Fibroblast of peridontal ligament (primary cell): ENCODE data around the gene THSD8.
"Not testable (repeated sequence)": the region's sequence is repeated elsewhere in the genome, so short reads cannot be mapped to it uniquely, and the experiment has no call there.

ENCODE experiments used
- DNase-seq: peaks from one replicate; pipeline ENCODE4 v3.0.0-alpha.2; 2010; ENCODE audit errors: extremely low read depth

Gene THSD8

DNA sequence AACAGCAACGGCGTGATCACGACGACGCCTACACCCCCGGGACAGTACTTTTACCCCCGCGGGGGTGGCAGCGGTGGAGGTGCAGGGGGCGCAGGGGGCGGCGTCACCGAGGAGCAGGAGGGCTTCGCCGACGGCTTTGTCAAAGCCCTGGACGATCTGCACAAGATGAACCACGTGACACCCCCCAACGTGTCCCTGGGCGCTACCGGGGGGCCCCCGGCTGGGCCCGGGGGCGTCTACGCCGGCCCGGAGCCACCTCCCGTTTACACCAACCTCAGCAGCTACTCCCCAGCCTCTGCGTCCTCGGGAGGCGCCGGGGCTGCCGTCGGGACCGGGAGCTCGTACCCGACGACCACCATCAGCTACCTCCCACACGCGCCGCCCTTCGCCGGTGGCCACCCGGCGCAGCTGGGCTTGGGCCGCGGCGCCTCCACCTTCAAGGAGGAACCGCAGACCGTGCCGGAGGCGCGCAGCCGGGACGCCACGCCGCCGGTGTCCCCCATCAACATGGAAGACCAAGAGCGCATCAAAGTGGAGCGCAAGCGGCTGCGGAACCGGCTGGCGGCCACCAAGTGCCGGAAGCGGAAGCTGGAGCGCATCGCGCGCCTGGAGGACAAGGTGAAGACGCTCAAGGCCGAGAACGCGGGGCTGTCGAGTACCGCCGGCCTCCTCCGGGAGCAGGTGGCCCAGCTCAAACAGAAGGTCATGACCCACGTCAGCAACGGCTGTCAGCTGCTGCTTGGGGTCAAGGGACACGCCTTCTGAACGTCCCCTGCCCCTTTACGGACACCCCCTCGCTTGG, 9.6 kb upstream of the THSD8 start:
- peak; percentile 38 for DNase-seq

DNA sequence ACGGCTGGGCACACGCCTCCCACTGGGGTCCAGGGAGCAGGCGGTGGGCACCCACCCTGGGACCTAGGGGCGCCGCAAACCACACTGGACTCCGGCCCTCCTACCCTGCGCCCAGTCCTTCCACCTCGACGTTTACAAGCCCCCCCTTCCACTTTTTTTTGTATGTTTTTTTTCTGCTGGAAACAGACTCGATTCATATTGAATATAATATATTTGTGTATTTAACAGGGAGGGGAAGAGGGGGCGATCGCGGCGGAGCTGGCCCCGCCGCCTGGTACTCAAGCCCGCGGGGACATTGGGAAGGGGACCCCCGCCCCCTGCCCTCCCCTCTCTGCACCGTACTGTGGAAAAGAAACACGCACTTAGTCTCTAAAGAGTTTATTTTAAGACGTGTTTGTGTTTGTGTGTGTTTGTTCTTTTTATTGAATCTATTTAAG, 9.0 kb upstream of the THSD8 start:
- no peak for DNase-seq

DNA sequence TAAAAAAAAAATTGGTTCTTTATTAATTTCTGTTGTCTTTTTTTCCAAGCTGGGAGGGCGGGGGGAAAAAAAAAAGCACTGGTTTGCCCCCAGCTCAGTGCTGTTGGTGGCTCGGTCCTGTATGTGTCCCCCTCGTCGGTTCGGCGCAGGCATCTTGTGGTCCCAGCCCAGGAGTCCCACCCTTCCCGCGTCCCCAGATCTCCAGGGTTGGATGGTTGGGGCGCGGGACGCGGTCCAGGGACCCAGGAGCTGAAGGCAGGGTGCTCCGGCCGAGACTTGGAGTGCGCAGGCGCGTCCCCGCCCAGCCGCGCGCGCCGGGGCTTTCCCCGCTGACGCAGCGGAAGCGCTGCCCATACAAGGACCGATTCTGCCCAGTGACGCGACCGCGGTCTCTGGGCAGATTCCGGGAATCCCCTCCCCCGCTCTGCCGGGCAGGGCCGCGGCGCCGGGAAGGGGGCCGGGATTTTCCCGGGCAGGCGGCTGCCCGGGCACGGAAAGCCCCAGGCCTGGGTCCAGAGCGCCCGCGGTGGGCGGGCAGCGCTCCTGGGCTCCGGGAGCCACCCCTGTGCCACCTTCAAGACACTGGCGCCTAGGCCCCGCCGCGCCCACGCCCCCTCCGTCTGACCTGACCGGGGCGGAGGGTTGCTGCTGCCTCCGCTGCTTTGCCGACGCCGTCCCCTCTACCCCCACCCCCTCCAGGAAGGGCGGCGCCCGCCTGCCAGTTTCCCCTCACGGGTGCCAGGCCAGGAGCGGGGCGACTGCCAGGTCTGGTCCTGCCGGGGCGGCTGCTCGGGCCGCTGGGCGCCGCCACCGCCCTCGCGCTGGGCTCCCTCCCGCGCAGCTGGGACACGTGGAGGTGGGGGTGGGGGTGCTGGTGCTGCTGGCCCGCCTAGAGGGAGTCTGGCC, 8.3 kb upstream of the THSD8 start:
- DNase-seq = peak; percentile 90

DNA sequence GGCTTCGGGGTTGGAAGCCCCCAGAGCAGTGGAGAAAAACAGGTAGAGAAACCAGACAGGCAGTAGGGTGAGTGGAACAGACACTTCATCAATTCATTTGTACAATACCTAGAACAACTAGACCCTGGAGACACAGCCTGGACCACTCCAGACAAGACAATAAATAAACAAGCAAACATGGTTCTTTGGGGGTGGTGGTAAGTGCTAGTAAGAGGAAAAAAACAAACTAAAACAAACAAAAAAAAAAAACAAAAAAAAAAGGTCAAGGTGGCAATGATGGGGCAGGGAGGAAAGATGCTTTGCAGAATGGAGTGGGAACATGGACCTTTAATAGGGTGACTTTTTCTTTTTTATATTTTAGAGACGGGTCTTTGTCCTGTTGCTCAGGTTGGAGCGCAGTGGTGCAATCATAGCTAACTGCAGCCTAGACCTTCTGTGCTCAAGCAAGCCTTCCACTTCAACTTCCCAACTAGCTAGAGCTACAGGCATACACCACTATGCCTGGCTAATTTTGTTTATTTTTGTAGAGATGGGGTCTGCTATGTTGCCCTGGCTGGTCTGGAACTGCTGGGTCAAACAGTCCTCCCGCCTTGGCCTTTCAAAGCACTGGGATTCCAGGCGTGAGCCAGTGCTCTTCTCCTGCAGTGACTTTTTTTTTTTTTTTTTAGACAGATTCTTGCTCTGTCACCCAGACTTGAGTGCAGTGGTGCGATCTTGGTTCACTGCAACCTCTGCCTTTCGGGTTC, 7.5 kb upstream of the THSD8 start:
- peak; percentile 70 for DNase-seq

DNA sequence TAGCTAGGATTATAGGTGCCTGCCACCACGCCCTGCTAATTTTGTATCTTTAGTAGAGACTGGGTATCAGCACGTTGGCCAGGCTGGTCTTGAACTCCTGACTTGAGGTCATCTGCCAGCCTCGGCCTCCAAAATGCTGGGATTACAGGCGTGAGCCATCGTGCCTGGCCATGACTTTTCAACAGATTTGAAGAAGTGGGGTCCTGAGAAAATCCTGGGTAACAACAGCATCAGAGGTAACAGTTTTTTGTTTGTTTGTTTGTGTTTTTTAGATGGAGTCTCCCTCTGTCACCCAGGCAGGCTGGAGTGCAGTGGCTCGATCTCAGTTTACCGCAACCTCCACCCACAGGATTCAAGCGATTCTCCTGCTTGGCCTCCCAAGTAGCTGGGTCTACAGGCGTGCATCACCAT, 6.9 kb upstream of the THSD8 start:
- DNase-seq = peak; percentile 47

DNA sequence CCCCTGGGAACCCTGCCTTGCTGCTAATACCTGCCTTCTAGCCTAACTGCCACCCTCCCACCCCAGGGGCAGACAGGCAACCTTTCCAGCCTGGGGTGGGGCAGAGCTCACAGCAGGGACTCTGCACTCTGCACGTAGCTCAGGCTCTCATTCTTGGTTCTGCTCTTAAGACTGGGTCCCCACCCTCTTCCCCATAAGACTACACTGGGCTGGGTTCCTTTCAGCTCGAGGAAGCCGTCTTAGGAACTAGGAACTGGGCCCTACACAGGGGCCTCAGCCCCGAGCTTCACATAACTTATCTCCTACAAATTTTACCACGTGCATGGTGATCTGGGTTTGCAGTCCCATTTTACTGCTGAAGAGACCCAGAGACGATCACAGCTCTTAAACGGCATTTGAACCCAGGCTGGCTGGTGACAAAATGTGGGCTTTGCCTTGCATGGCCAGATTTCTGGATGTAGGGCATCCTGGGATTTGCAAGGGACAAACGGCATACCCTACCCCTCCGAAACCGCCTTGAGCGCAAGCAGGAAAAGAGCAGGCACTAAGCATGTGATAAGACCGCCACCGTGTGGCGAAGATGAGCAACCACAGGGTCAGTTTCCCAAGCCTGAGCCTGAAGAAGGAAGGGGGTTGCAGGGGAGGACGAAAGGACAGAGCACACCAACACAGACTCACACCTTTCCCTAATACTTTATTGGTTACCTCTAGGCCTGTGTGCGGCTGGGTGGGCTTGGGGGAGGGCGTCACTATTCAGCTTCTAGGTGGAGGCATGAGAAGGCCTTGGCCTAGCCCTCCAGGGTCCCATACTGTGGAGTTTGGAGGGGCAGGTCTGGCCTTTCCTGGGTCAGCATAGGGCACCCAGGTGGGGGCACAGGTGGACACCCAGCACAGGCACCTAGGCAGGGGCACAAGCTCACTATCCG, 5.5 kb upstream of the THSD8 start:
- DNase-seq = peak; percentile 83

DNA sequence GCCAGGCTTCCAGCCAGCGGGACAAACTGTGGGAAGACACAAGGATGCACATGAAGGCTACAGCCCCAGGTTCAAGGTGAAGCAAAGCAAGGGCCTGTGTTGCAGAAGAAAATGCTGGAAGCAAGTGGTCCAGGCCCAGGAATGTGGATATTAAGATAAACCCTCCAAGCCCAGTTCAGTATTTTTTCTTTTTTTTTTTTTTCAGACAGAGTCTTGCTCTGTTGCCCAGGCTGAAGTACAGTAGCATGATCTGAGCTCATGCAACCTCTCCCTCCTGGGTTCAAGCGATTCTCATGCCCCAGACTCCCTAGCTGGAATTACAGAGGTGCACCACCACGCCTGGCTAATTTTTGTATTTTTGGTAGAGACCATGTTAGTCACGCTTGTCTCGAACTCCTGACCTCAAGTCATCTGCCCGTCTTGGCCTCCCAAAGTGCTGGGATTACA, 4.7 kb upstream of the THSD8 start:
- no peak for DNase-seq

DNA sequence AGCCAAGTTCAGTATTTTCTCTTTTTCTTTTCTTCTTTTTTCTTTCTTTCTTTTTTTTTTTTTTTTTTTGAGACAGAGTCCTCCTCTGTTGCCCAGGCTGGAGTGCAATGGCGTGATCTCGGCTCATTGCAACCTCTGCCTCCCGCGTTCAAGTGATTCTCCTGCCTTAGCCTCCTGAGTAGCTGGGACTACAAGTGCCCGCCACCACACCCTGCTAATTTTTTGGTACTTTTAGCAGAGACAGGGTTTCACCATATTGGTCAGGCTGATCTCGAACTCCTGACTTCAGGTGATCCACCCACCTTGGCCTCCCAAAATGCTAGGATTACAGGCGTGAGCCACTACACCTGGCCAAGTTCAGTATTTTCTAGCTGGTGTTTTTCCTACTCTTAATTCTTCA, 4.3 kb upstream of the THSD8 start:
- not testable (repeated sequence) for DNase-seq

DNA sequence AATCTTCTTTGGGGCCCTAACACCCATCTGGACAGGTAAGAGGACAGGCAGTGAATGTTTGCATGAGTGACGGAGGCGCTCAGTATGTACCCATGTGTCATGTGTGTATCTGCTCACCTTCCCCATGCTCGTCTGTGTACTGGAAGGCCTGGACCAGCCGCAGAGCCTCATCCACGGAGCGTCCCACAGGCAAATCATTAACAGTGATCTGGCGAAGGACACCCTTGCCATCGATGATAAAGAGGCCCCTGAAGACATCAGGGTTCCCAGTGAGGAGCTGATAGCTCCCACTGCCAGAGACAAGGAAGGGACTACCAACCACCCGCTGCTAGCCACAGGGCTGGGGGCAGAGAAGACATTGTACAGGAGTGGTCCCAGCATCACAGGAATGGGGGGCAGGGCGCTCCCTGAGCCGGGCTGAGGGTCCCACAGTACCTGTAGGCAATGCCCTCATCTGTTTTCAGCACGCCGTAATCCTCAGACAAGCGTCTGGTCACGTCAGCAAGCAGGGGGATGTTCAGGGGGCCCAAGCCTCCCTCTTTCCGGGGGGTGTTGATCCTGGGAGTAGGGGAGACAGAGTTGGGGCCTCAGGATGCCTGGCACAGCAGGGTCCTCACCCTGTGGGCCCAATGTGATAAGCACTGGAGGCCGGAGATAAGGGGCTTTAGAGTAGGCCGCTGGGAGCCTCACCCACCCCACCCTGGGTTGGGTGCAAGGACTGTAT, 2.0 kb upstream of the THSD8 start:
- no peak for DNase-seq

DNA sequence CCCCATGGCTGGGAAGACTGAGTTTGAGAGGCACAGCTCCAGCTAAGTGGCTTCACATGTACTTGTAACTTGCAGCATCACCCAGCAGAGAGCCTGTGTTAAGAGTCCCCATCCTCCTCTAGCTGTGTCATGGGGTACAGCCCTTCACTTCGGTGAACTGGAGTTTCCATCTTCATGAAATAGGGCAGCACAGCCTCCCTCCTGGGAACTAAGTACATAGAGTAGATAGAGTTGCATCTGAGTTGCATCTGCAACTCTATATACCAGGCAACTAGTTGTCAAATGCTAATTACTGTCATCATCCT, 1.5 kb upstream of the THSD8 start:
- no peak for DNase-seq

DNA sequence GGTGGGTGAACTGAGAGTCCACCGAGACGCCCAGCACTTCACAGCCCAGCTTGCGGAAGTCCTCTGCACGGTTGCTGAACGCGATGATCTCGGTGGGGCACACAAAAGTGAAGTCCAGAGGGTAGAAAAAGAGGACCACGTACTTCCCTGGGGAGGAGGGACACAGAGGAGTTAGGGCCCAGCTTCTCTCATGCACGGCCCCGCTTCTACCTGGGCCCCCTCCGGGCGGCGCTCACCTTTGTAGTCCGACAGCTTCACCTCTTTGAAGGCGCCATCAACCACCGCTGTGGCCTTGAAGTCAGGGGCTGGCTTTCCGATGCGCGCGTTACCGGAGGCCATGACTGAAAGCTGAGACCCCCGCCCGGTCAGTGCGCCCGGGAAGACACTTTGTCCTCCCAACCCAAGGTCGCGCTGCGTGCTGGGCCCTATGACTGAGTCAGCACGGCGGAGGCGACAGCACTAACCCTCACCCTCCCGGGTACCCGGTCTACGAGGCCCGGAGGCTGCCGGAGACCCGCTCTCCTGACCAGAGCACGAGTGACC, 875 bp upstream of the THSD8 start:
- DNase-seq = no peak

DNA sequence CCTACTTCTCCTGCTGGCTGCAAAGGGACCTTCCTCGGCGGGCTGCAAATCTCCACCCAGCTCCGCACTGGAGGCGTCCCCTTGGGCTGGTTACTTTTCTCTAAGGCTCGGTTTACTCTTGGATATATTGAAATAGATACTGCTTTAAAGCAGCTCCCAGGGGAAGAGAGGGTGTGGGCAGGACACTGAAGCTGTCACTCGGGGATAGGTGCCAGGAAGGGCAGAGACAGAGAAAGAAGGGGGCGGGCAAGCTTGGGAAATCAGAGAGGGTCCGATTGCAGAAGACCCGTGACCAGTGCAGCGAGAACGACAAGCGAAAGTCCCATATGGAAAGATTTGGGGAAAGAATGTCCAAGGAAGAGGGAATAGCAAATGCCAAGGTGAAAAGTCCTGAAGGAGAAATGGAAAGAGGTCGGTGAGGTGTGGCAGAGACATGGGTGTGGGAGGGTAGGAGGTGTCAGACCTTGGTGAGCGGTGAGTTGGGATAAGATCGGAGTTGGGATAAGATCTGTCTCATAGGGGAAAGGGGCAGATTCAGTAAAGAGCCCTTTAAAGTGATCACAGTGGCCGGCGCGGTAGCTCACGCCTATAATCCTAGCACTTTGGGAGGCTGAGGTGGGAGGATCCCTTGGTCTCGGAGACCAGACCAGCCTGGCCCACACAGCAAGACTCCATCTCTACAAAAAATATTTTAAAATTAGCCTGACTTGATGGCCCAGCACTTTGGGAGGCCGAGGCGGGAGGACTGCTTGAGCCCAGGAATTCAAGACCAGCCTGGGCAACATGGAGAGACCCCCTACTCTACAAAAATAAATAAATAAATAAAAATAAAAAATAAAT, 618 bp downstream of the THSD8 start:
- DNase-seq = no peak

DNA sequence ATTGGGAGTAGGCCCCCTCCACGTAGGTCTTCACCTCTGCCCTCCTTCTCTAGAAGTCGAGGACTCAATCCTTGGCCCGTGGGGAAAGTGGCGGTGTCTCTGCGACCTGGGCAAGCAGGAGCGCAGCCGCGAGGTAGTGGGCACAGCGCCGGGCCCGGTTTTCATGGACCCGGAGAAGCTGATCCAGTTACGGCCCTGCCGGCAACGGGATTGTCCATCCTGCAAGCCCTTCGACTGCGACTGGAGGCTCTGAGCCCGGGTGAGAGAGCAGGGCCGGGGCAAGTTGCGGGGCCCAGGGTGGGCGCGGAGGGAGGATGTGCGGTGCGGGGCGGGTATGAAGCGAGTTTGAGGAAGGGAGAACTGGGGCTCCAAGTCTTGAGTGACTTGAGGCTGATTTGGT, 2.2 kb downstream of the THSD8 start:
- no peak for DNase-seq

DNA sequence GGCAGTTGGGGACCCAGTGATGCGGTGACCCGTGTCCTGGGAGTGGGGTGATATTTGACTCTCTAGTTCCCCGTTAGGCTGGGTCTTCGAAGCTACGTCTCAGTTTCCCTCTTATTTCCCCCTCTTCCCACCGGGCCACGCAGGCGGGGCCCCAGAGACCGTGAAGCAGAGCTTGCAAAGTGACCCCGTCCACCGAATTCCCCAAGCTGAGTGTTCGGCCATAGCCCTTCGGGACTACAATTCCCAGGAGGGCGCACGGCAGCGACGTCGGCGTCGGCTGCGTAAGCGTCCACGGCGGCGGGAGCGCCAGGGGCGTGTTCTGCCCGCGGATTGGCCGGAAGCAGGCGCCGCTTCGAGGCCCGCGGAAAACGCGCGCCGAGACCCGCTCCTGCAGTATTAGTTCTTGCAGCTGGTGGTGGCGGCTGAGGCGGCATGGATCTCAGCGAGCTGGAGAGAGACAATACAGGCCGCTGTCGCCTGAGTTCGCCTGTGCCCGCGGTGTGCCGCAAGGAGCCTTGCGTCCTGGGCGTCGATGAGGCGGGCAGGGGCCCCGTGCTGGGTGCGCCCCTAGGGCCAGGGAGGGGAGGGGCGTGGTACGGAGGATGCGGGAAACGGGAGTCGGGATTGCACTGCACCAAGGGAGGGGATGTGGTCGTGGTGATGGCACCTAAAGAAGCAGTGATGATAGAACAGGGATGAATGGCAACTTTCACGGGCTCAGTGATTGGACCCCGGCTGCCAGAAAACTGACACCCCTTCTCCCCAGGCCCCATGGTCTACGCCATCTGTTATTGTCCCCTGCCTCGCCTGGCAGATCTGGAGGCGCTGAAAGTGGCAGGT, 4.6 kb downstream of the THSD8 start, which contains the start of gene RNASEH2A:
Gene RNASEH2A, plus strand, starts transcription at position 343 of the 840 bp plus-strand sequence. Its CDS starts 90 bp downstream, at position 433.
- DNase-seq = peak; percentile 85

DNA sequence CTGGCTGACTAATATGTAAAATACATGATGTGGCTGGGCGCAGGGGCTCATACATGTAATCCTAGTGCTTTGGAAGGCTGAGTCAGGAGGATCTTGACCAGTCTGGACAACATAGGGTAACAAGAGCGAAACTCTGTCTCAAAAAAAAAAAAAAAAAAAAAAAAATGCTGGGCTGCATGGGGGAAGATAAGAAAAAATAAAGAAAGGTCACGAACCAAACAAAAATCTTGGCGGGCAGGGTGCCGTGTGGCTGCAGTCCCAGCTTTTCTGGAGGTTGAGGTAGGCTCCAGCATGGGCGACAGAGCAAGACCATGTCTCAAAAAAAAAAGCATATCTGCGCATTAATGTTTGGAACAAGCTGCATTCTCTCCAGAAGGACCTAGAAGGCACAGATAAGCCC, 13.2 kb downstream of the THSD8 start:
- DNase-seq = no peak

DNA sequence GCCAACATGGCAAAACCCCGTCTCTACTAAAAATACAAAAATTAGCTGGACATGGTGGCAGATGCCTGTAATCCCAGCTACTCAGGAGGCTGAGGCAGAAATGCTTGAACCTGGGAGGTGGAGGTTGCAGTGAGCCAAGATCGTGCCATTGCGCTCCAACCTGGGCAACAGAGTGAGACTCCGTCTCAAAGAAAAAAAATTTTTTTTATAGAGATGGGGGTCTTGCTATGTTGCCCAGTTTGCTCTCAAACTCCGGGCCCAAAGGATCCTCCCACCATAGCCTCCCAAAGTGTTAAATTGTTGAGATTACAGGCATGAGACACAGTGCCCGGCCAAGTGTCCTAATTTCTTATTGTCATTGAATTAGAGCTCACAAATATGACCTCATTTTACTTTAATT, 15.3 kb downstream of the THSD8 start:
- not testable (repeated sequence) for DNase-seq

DNA sequence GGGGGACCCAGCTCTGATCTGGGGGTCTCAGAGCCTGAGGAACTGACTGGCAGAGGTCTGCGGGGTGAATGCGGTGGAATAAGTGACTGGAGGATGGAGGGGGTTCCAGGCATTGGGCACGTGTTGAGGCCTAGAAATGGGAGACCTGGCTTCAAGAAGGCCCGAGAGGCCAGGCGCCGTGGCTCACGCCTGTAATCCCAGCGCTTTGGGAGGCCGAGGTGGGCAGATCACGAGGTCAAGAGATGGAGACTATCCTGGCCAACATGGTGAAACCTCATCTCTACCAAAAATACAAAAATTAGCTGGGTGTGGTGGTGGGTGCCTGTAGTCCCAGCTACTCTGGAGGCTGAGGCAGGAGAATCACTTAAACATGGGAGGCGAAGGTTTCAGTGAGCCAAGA, 15.9 kb downstream of the THSD8 start:
- not testable (repeated sequence) for DNase-seq

DNA sequence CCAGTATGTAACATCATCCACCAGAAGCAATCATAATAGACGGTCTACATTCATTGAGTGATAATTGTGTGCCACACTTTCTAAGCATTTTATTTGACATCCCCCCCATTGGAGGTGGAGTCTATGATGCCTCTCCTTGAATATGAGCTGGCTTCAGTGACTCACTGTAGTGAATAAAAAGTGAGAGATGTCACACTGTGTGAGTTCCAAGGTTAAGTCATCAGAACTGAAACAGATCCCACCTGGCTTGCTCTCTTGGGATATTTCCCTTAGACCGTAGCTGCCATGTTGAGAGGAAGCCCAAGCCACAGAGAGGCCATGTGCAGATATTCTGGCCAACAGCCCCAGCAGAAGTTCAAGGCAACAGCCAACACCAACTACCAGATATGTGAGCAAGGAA, 19.9 kb downstream of the THSD8 start:
- no peak for DNase-seq
